Astrocyte (in vitro differentiated cells and primary cell): ENCODE data around the gene DUOXA1. TPM values are rescaled to one million over a fixed set of nuclear protein-coding genes. Genes with fewer than 3 reads are reported as not detected.

Source experiments
- DNase-seq: peaks from one replicate; pipeline ENCODE4 v3.0.0-alpha.2; 2010; ENCODE audit warnings: low read depth
- FAIRE-seq: peaks from 2 replicates; lab custom pipeline; 2011; peaks lifted over from hg19 to GRCh38; lab: Jason Lieb, UNC
- H2AFZ ChIP-seq: 2 replicates; pipeline ENCODE4 v1.6.0; 2012; ENCODE audit warnings: low read depth, low read length, inconsistent platforms
- H3K27ac ChIP-seq: 2 replicates; pipeline ENCODE4 v1.5.1; 2011; ENCODE audit warnings: low read depth, low read length, inconsistent platforms
- H3K27me3 ChIP-seq: 2 replicates; pipeline ENCODE4 v1.6.0; 2011; ENCODE audit warnings: low read length, inconsistent platforms; ENCODE audit not compliant: insufficient read depth
- H3K36me3 ChIP-seq: 2 replicates; pipeline ENCODE4 v1.5.1; 2011; ENCODE audit warnings: low read length, inconsistent platforms; ENCODE audit not compliant: insufficient read depth
- H3K4me1 ChIP-seq: 2 replicates; pipeline ENCODE4 v1.5.1; 2011; ENCODE audit warnings: low read length, inconsistent platforms; ENCODE audit not compliant: insufficient read depth
- H3K4me2 ChIP-seq: 2 replicates; pipeline ENCODE4 v1.6.0; 2012; ENCODE audit warnings: low read length, inconsistent platforms
- H3K4me3 ChIP-seq: 2 replicates; pipeline ENCODE4 v1.5.1; 2011; ENCODE audit warnings: low read depth, mild to moderate bottlenecking, low read length, inconsistent platforms; ENCODE audit not compliant: insufficient read depth
- H3K79me2 ChIP-seq: 2 replicates; pipeline ENCODE4 v1.6.0; 2012; ENCODE audit warnings: mild to moderate bottlenecking, low read length, inconsistent platforms; ENCODE audit not compliant: insufficient read depth
- H3K9ac ChIP-seq: 2 replicates; pipeline ENCODE4 v1.6.0; 2012; ENCODE audit warnings: mild to moderate bottlenecking, low read length, inconsistent platforms
- H3K9me3 ChIP-seq: 2 replicates; pipeline ENCODE4 v1.5.1; 2012; ENCODE audit warnings: low read depth, mild to moderate bottlenecking, low read length, inconsistent platforms; ENCODE audit not compliant: insufficient read depth
- H4K20me1 ChIP-seq: 2 replicates; pipeline ENCODE4 v1.6.0; 2012; ENCODE audit warnings: low read length, inconsistent platforms; ENCODE audit not compliant: insufficient read depth
- H3K27ac Mint-ChIP-seq: one replicate; pipeline ENCODE4 v1.8.0; 2021; ENCODE audit warnings: mild to moderate bottlenecking, mixed read lengths; ENCODE audit not compliant: unreplicated experiment
- H3K27me3 Mint-ChIP-seq: one replicate; pipeline ENCODE4 v1.8.0; 2021; ENCODE audit warnings: low read depth, mixed read lengths; ENCODE audit not compliant: unreplicated experiment
- H3K36me3 Mint-ChIP-seq: one replicate; pipeline ENCODE4 v1.8.0; 2021; ENCODE audit warnings: low read depth, mixed read lengths; ENCODE audit not compliant: unreplicated experiment
- H3K4me1 Mint-ChIP-seq: one replicate; pipeline ENCODE4 v1.8.0; 2021; ENCODE audit warnings: low read depth, mixed read lengths; ENCODE audit not compliant: unreplicated experiment
- H3K4me3 Mint-ChIP-seq: one replicate; pipeline ENCODE4 v1.8.0; 2021; ENCODE audit warnings: mild to moderate bottlenecking, moderate library complexity, mixed read lengths; ENCODE audit not compliant: unreplicated experiment
- H3K9me3 Mint-ChIP-seq: one replicate; pipeline ENCODE4 v1.8.0; 2021; ENCODE audit warnings: mild to moderate bottlenecking, mixed read lengths; ENCODE audit not compliant: unreplicated experiment
- CTCF ChIP-seq: IDR thresholded peaks from 2 replicates; pipeline ENCODE4 v1.5.1; 2011; ENCODE audit warnings: low read depth, mild to moderate bottlenecking, inconsistent platforms, low read length, moderate library complexity; ENCODE audit not compliant: insufficient read depth
- EZH2 ChIP-seq: IDR thresholded peaks from 2 replicates; pipeline ENCODE4 v1.6.1; 2012; ENCODE audit warnings: mild to moderate bottlenecking, low read length, inconsistent platforms; ENCODE audit not compliant: insufficient read depth
- total RNA-seq: library from RNA; stranded (reverse); gene quantifications from 2 replicates; pipeline ENCODE4 v1.2.1, GENCODE V29; 2021

Gene DUOXA1
- total RNA-seq, 1 donor from 2014 or later: 0.66 TPM

- H3K4me1 ChIP-seq: no peaks in the 10 kb centered on the region
- no peak overlapping the region for H3K9ac ChIP-seq
- peaks cover 34% of the 10 kb centered on the region for H3K27me3 Mint-ChIP-seq
- no peak overlapping the region for H3K4me3 Mint-ChIP-seq
- H3K27me3 ChIP-seq: peaks cover 7% of the 10 kb centered on the region
- H3K36me3 Mint-ChIP-seq: peaks cover 2% of the 10 kb centered on the region
- H3K27ac Mint-ChIP-seq: no peak overlapping the region
- TF ChIP-seq CTCF (no peak), EZH2 (no peak)
- DNase-seq (no peak), FAIRE-seq (no peak)
- H3K4me3 ChIP-seq: no peak overlapping the region
- no peaks in the 10 kb centered on the region for H3K36me3 ChIP-seq
- no peak overlapping the region for H2AFZ ChIP-seq
- no peak overlapping the region for H3K27ac ChIP-seq
- no peaks in the 10 kb centered on the region for H3K79me2 ChIP-seq
- no peaks in the 10 kb centered on the region for H3K4me1 Mint-ChIP-seq
- no peak overlapping the region for H3K4me2 ChIP-seq
- no peaks in the 10 kb centered on the region for H3K9me3 ChIP-seq
- no peaks in the 10 kb centered on the region for H4K20me1 ChIP-seq
- H3K9me3 Mint-ChIP-seq: no peaks in the 10 kb centered on the region
Measured at GRCh38 chr15:45143056-45143455, 13.4 kb upstream of the DUOXA1 start.

- Histone ChIP-seq H3K9me3 (no peaks in the 10 kb centered on the region), H3K4me1 (no peaks in the 10 kb centered on the region), H2AFZ (no peak overlapping the region), H3K9ac (no peak overlapping the region), H3K79me2 (no peaks in the 10 kb centered on the region), H3K4me2 (no peak overlapping the region), H3K36me3 (no peaks in the 10 kb centered on the region), H3K27ac (no peak overlapping the region), H3K4me3 (no peak overlapping the region), H3K27me3 (peaks cover 12% of the 10 kb centered on the region), H4K20me1 (no peaks in the 10 kb centered on the region)
- Mint-ChIP-seq H3K4me1 (no peaks in the 10 kb centered on the region), H3K9me3 (no peaks in the 10 kb centered on the region), H3K27ac (no peak overlapping the region), H3K27me3 (peaks cover 41% of the 10 kb centered on the region), H3K4me3 (no peak overlapping the region), H3K36me3 (peaks cover 2% of the 10 kb centered on the region)
- no peak for FAIRE-seq
- no peak for DNase-seq
- TF ChIP-seq CTCF (no peak), EZH2 (no peak)
Measured at GRCh38 chr15:45141386-45141785, 11.7 kb upstream of the DUOXA1 start.

GRCh38 chr15:45140557-45141250 is 11.0 kb upstream of the DUOXA1 start:
- H2AFZ ChIP-seq: no peak overlapping the region
- no peak overlapping the region for H3K9ac ChIP-seq
- H3K27ac Mint-ChIP-seq: no peak overlapping the region
- TF ChIP-seq CTCF: no peak
- no peak for TF ChIP-seq EZH2
- peaks cover 2% of the 10 kb centered on the region for H3K36me3 Mint-ChIP-seq
- no peaks in the 10 kb centered on the region for H4K20me1 ChIP-seq
- no peak overlapping the region for H3K4me3 Mint-ChIP-seq
- H3K36me3 ChIP-seq: no peaks in the 10 kb centered on the region
- H3K4me1 Mint-ChIP-seq: no peaks in the 10 kb centered on the region
- no peak for FAIRE-seq
- no peaks in the 10 kb centered on the region for H3K9me3 Mint-ChIP-seq
- DNase-seq: no peak
- H3K9me3 ChIP-seq: no peaks in the 10 kb centered on the region
- peaks cover 15% of the 10 kb centered on the region for H3K27me3 ChIP-seq
- H3K4me1 ChIP-seq: no peaks in the 10 kb centered on the region
- H3K27me3 Mint-ChIP-seq: peaks cover 42% of the 10 kb centered on the region
- no peak overlapping the region for H3K4me3 ChIP-seq
- H3K79me2 ChIP-seq: no peaks in the 10 kb centered on the region
- no peak overlapping the region for H3K4me2 ChIP-seq
- no peak overlapping the region for H3K27ac ChIP-seq
